H9 (cell line): ENCODE measurements around the gene RNF26. TPM values are rescaled to one million over a fixed set of nuclear protein-coding genes. Genes with fewer than 3 reads are reported as not detected.

Experiments
- DNase-seq: peaks from one replicate; pipeline ENCODE4 v3.0.0-alpha.2; 2017
- H2AFZ ChIP-seq: one replicate; pipeline ENCODE4 v1.6.1; 2013; ENCODE audit warnings: mild to moderate bottlenecking, low read length, control low read depth, moderate library complexity
- H2AK5ac ChIP-seq: 2 replicates; pipeline ENCODE4 v1.6.1; 2013; ENCODE audit warnings: low read length, control low read depth, mixed read lengths; ENCODE audit not compliant: insufficient read length
- H2BK120ac ChIP-seq: one replicate; pipeline ENCODE4 v1.6.1; 2013; ENCODE audit warnings: low read depth, mild to moderate bottlenecking, low read length, control low read depth, inconsistent platforms; ENCODE audit not compliant: poor library complexity, severe bottlenecking
- H2BK12ac ChIP-seq: 2 replicates; pipeline ENCODE4 v1.6.1; 2013; ENCODE audit warnings: low read length, control low read depth, mixed read lengths, low read depth; ENCODE audit not compliant: insufficient read length
- H2BK15ac ChIP-seq: 2 replicates; pipeline ENCODE4 v1.6.1; 2013; ENCODE audit warnings: low read depth, low read length, control low read depth
- H2BK20ac ChIP-seq: one replicate; pipeline ENCODE4 v1.6.1; 2013; ENCODE audit warnings: low read depth, mild to moderate bottlenecking, low read length, control low read depth, inconsistent platforms; ENCODE audit not compliant: poor library complexity, severe bottlenecking
- H2BK5ac ChIP-seq: 2 replicates; pipeline ENCODE4 v1.6.1; 2013; ENCODE audit warnings: low read length, control low read depth, mixed read lengths; ENCODE audit not compliant: insufficient read length
- H3K14ac ChIP-seq: 2 replicates; pipeline ENCODE4 v1.6.1; 2013; ENCODE audit warnings: low read length, control low read depth; ENCODE audit not compliant: insufficient read depth
- H3K18ac ChIP-seq: 2 replicates; pipeline ENCODE4 v1.6.1; 2013; ENCODE audit warnings: low read depth, mild to moderate bottlenecking, mixed read lengths, low read length, control low read depth; ENCODE audit not compliant: insufficient read length
- H3K23ac ChIP-seq: 2 replicates; pipeline ENCODE4 v1.6.1; 2013; ENCODE audit warnings: low read length, control low read depth, mixed read lengths, low read depth; ENCODE audit not compliant: insufficient read length
- H3K23me2 ChIP-seq: 2 replicates; pipeline ENCODE4 v1.6.1; 2013; ENCODE audit warnings: low read depth, mild to moderate bottlenecking, mixed read lengths, low read length, control low read depth; ENCODE audit not compliant: insufficient read length, poor library complexity, severe bottlenecking
- H3K27ac ChIP-seq: 2 replicates; pipeline ENCODE4 v1.5.1; 2013; ENCODE audit warnings: low read length, control low read depth, mixed read lengths, low read depth; ENCODE audit not compliant: insufficient read length
- H3K27me3 ChIP-seq: 2 replicates; pipeline ENCODE4 v1.6.1; 2013; ENCODE audit warnings: low read length, control low read depth, inconsistent platforms; ENCODE audit not compliant: insufficient read depth
- H3K4ac ChIP-seq: 2 replicates; pipeline ENCODE4 v1.6.1; 2013; ENCODE audit warnings: low read depth, mild to moderate bottlenecking, control low read depth, inconsistent platforms, low read length, moderate library complexity
- H3K4me1 ChIP-seq: 2 replicates; pipeline ENCODE4 v1.6.1; 2013; ENCODE audit warnings: low read length, control low read depth, inconsistent platforms; ENCODE audit not compliant: insufficient read depth
- H3K4me2 ChIP-seq: 2 replicates; pipeline ENCODE4 v1.6.1; 2013; ENCODE audit warnings: low read length, control low read depth, mixed read lengths; ENCODE audit not compliant: insufficient read length, insufficient read depth
- H3K56ac ChIP-seq: 2 replicates; pipeline ENCODE4 v1.6.1; 2013; ENCODE audit warnings: low read depth, mild to moderate bottlenecking, mixed read lengths, low read length, control low read depth; ENCODE audit not compliant: insufficient read length
- H3K79me1 ChIP-seq: 2 replicates; pipeline ENCODE4 v1.6.1; 2013; ENCODE audit warnings: low read depth, mild to moderate bottlenecking, moderate library complexity, low read length, control low read depth, inconsistent platforms; ENCODE audit not compliant: insufficient read depth, poor library complexity, severe bottlenecking
- H3K79me2 ChIP-seq: 2 replicates; pipeline ENCODE4 v1.6.1; 2013; ENCODE audit warnings: low read length, control low read depth, inconsistent platforms; ENCODE audit not compliant: insufficient read depth
- H3K9ac ChIP-seq: 2 replicates; pipeline ENCODE4 v1.6.1; 2013; ENCODE audit warnings: low read length, control low read depth, mixed read lengths; ENCODE audit not compliant: insufficient read length; ENCODE audit errors: extremely low read depth
- H3K9me3 ChIP-seq: one replicate; pipeline ENCODE4 v1.6.1; 2013; ENCODE audit warnings: low read depth, low read length, inconsistent platforms; ENCODE audit not compliant: control insufficient read depth
- H3T11ph ChIP-seq: one replicate; pipeline ENCODE4 v1.6.1; 2013; ENCODE audit warnings: mild to moderate bottlenecking, low read length, control low read depth, inconsistent platforms
- H4K20me1 ChIP-seq: one replicate; pipeline ENCODE4 v1.6.1; 2013; ENCODE audit not compliant: control insufficient read depth, insufficient read length, insufficient read depth
- H4K5ac ChIP-seq: 2 replicates; pipeline ENCODE4 v1.6.1; 2013; ENCODE audit warnings: low read depth, mild to moderate bottlenecking, mixed read lengths, low read length, control low read depth; ENCODE audit not compliant: insufficient read length
- H4K8ac ChIP-seq: replicated peaks from 2 replicates; pipeline ENCODE4 v1.6.1; 2013; ENCODE audit warnings: low read length, control low read depth, mixed read lengths, low read depth; ENCODE audit not compliant: insufficient read length
- H4K91ac ChIP-seq: 2 replicates; pipeline ENCODE4 v1.6.1; 2013; ENCODE audit warnings: low read depth, mild to moderate bottlenecking, moderate library complexity, mixed read lengths, low read length, control low read depth; ENCODE audit not compliant: insufficient read length
- H3K27ac Mint-ChIP-seq, 3 experiments: 2 replicates in 2 of 3; 3 replicates in 1 of 3; pipeline ENCODE4 v1.8.0; 2020 to 2021; ENCODE audit warnings: mixed read lengths in 3 of 3, mild to moderate bottlenecking in 1 of 3, moderate library complexity in 1 of 3
- H3K27me3 Mint-ChIP-seq: 2 replicates; pipeline ENCODE4 v1.8.0; 2021; ENCODE audit warnings: low read depth, mild to moderate bottlenecking, moderate library complexity, mixed read lengths
- H3K36me3 Mint-ChIP-seq, 3 experiments: 2 replicates in 2 of 3; 3 replicates in 1 of 3; pipeline ENCODE4 v1.8.0; 2020 to 2021; ENCODE audit warnings: low read depth in 3 of 3, mixed read lengths in 3 of 3; ENCODE audit not compliant: insufficient read depth in 1 of 3
- H3K4me1 Mint-ChIP-seq, 2 experiments: 2 replicates each; pipeline ENCODE4 v1.8.0; 2020; ENCODE audit warnings: mixed read lengths in 2 of 2
- H3K4me3 Mint-ChIP-seq, 2 experiments: 2 replicates in 1 of 2; 3 replicates in 1 of 2; pipeline ENCODE4 v1.8.0; 2020 to 2021; ENCODE audit warnings: mild to moderate bottlenecking in 2 of 2, mixed read lengths in 2 of 2, moderate library complexity in 1 of 2
- H3K9me3 Mint-ChIP-seq, 2 experiments: 2 replicates in 1 of 2; 3 replicates in 1 of 2; pipeline ENCODE4 v1.8.0; 2020; ENCODE audit warnings: mild to moderate bottlenecking in 2 of 2, mixed read lengths in 2 of 2, moderate library complexity in 1 of 2
- CTCF ChIP-seq: fragments of 200-600 bp; sonication (generic); conservative IDR thresholded peaks from 3 replicates; pipeline ENCODE4 v1.8.0; 2021; ENCODE audit warnings: antibody characterized with exemption, mild to moderate bottlenecking
- WGBS: extraction: QIAGEN DNeasy Blood & Tissue Kit; methylation state at CpG from one replicate; pipeline ENCODE4 v1.1.7; 2013; ENCODE audit warnings: missing lambda C conversion rate, low lambda C conversion rate, mixed read lengths; ENCODE audit not compliant: insufficient read length; ENCODE audit errors: extremely low coverage; 5-methylcytosine and 5-hydroxymethylcytosine counted together
- total RNA-seq: library from RNA; stranded (reverse); gene quantifications from 2 replicates; pipeline ENCODE4 v1.2.1, GENCODE V29; 2021

RNF26 gene
- total RNA-seq, 1 experiment from 2014 or later = 57.6 TPM

GRCh38 chr11:119335091-119335654, 846 bp downstream of the RNF26 start:
- Mint-ChIP-seq H3K27me3 (peaks cover 12% of the 10 kb centered on the region), H3K36me3 (peaks cover 13 to 18% (median 15%) of the 10 kb centered on the region in 3 experiments), H3K4me1 (peaks cover 46 to 72% of the 10 kb centered on the region in 2 experiments), H3K4me3 (peak overlapping the region; percentile 99), H3K9me3 (no peaks in the 10 kb centered on the region; a peak in 1 of 5 replicates), H3K27ac (peak overlapping the region; percentile 99 to 100 (median 100))
- Histone ChIP-seq H3K18ac (no peak overlapping the region), H3K23me2 (peaks cover 20% of the 10 kb centered on the region), H3K56ac (peak overlapping the region; percentile 4), H3K4ac (peak overlapping the region; percentile 1; the same call in 1 of the 2 replicates), H2AK5ac (no peak overlapping the region), H3K4me1 (no peaks in the 10 kb centered on the region; the same call in 1 of the 2 replicates), H2BK20ac (no peak overlapping the region), H4K20me1 (no peaks in the 10 kb centered on the region), H3K9me3 (no peaks in the 10 kb centered on the region), H3K27ac (no peak overlapping the region), H2BK15ac (no peak overlapping the region), H2AFZ (no peak overlapping the region), H3T11ph (no peak overlapping the region), H3K79me1 (peaks cover 9% of the 10 kb centered on the region), H3K14ac (peak overlapping the region; percentile 88; the same call in 1 of the 2 replicates), H3K79me2 (peaks cover 13% of the 10 kb centered on the region; the same call in 1 of the 2 replicates), H4K8ac (no peak overlapping the region), H3K4me2 (peak overlapping the region; percentile 97), H3K9ac (peak overlapping the region; percentile 97), H2BK5ac (no peak overlapping the region), H4K5ac (no peak overlapping the region), H2BK120ac (no peak overlapping the region), H3K27me3 (peaks cover 6% of the 10 kb centered on the region), H4K91ac (peak overlapping the region; percentile 48), H3K23ac (no peak overlapping the region), H2BK12ac (no peak overlapping the region)
- no peak for TF ChIP-seq CTCF
- no peak for DNase-seq
- no CpG with 5 or more reads among the region's 15 CpGs for WGBS
